HG03039 (cell line): ENCODE data around the gene C9orf153.

Experiments used
- ATAC-seq: cut with Tn5 transposase; IDR thresholded peaks from one replicate; pipeline ENCODE4 v1.9.1; 2021; ENCODE audit warnings: mild to moderate bottlenecking, moderate library complexity; ENCODE audit not compliant: unreplicated experiment

The C9orf153 gene

DNA sequence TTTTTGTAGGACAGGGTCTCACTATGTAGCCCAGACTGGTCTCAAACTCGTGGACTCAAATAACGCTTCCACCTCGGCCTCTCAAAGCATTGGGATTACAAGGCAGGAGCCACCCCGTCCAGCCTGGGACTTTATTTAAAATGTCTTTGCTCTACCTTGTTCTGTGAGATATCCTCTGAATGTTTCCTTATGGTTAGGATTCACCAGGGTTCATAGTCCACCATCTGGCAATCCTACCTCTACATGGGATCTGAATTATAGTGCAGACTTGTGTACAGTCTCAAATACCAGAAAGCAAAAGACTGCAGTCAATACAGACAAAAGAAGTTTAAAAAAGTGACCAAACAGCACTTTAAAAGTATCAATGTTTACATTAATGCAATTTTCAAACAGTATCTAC lies 12.8 kb upstream of the C9orf153 start:
- ATAC-seq, result no peak

GRCh38 chr9:86263876-86264275 lies 4.4 kb upstream of the C9orf153 start:
- no peak for ATAC-seq

DNA sequence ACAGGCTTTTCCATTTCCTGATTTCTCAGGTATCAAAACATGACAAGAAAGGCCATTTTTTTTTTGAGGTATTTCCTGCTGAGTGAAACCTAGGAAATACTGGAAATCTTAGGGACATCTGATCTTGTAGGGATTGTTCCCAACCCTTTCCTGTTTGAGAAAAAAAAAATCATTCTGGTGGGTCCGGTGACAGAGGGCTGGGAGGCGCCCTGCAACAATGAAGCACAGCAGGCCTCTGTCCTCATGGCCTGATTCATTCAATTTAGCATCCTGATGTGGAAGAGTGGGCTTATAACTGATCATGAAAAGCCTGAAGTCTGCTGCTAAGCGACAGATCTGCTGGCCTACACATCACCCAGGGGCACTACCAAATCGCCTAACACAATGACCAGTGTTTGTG lies 3.0 kb upstream of the C9orf153 start:
- ATAC-seq, result no peak

DNA sequence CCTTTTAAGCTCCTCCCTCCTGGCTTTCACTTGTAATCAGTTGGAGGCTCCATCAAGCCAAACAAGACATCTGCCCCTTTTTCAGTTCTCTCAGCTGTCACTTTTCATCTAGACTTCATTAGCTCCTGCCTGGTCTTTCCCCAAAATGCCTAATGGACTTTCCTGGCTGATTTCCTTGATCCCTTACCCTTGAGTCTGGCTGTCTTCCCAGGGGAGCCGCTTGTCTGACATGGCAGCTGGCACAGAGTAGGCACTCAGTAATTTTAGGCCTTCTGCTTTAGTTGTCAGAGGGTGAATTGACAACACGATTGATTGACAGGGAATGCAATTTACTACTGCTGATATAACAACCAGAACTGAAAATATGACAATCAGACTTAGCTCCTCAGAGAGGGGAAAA lies 2.1 kb downstream of the C9orf153 start:
- ATAC-seq, result no peak

DNA sequence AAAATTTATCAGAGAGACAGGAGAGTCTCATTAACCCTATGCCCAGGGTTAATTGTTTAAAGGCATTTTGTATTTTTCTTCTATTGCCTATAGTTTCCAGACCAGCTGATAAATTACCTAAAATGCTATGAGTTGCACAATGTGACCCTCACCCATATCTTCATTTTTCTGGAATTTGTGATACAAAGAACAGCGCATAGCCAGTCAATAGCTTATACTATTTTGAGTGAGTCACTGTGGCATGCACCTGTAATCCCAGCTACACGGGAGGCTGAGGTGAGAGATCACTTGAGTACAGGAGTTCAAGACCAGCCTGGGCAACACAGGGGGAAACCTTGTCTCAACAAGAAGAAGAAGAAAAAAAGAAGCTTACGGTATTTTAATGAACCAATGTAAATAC lies 2.8 kb downstream of the C9orf153 start:
- ATAC-seq, result no peak

DNA sequence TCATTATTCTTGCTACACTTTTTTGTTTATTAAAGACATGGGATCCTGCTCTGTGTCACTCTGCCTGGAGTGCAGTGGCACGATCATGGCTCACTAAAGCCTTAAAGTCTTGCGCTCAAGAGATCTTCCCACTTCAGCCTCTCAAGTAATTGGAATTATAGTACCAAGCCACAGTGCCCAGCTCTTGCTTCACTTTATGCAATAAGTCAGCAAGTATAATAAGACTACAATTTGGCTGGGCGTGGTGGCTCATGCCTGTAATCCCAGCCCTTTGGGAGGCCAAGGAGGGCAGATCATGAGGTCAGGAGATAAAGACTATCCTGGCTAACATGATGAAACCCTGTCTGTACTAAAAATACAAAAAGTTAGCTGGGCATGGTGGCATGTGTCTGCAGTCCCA lies 5.9 kb downstream of the C9orf153 start:
- no peak for ATAC-seq

GRCh38 chr9:86252870-86253269 lies 6.6 kb downstream of the C9orf153 start:
- ATAC-seq, result no peak

GRCh38 chr9:86250123-86250522 lies 9.3 kb downstream of the C9orf153 start:
- ATAC-seq, result no peak

DNA sequence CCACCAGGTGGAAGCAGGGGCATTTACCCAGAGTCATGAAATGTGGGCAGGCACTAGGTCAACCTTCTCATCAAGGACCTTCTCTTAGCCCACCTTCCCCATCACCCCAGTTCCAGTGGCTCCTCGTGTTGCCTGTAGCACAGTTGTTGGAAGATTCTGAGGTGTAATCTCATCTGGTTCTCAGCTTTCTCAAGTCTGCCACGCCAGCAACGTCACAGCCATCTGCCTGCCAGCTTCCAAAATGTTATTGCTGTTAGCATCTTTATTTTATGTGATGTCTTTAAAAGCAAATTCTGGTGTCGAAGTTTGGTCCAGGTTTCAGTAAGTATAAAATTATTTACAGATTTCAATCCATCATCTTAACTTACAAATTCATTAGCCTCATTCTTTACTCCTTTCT lies 10.7 kb downstream of the C9orf153 start:
- no peak for ATAC-seq

- no peak for ATAC-seq
These were observed 12.7 kb downstream of the C9orf153 start for GRCh38 chr9:86246752-86247161.

DNA sequence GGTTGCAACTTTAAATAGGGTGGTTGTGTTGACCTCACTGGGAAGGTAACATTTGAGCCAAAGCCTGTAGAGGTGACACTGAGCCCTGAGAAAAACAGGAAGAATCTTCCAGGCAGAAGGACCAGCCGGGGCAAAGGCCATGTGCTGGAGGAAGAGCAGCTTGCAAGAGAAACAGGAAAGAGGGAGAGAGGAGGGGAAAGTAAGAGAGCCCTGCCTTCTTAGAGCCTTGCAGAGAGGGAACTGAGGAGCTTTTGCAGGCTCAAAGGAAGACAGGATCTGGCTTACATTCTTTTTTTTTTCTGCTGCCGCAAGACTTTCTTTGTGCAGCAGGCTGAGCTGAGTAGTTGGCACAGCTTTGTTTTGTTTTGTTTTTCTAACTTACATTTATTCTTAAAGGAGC lies 17.4 kb downstream of the C9orf153 start:
- no peak for ATAC-seq

- ATAC-seq, result no peak
These were observed 18.2 kb downstream of the C9orf153 start for GRCh38 chr9:86241216-86241615.

GRCh38 chr9:86238861-86239770 lies 20.3 kb downstream of the C9orf153 start:
- ATAC-seq, result no peak

DNA sequence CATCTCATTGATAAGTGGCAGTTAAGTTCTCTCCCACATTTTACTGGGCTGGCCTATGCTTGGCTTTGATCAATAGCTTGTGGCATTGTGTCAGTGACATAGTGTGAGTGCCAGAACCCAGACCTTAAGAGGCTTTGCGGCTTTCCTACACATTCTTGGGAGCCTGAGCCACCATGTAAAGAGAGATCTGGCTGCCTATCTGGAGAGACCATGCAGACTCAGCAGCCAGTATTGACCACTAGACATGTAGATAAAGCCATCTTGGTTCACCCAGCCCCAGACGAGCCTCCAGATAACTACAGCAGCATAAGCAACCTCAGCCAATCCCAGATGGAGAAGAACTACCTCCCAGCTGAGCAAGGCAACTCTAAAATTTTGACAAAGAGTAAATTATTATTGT lies 28.6 kb downstream of the C9orf153 start:
- ATAC-seq, result no peak

DNA sequence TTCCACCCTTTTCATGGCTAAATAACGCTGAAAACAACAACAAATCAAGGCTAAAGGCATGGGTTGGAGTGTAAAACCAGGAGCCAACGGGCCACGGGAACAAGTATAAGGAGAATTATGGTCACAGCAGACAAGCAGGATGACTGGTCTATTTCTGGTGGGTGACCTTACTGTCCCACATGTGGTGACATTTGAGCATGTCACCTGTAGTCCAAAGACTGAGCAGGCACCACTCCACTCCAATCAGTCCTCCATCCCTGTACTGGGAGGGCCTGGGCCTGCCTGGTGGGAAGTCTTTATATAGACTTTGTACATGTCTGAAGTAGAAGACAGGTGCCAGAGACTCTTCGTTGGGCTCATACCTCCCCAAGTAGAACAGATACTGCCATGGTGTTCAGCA lies 36.8 kb downstream of the C9orf153 start:
- no peak for ATAC-seq

DNA sequence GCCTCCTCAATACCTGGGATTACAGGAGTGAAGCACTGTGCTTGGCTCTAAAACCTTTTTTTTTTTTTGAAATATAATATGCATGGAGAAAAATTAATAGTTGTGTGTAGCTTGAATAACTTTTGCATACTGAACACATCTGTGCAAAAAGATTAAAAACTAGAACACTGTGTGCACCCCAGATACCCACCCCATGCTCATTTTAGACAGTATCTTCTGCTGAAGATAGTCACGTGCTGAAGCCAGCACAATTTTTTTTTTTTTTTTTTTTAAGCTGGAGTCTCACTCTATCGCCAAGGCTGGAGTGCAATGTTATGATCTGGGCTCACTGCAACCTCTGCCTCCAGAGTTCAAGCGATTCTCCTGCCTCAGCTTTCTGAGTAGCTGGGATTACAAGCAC lies 39.9 kb downstream of the C9orf153 start:
- ATAC-seq, result no peak

DNA sequence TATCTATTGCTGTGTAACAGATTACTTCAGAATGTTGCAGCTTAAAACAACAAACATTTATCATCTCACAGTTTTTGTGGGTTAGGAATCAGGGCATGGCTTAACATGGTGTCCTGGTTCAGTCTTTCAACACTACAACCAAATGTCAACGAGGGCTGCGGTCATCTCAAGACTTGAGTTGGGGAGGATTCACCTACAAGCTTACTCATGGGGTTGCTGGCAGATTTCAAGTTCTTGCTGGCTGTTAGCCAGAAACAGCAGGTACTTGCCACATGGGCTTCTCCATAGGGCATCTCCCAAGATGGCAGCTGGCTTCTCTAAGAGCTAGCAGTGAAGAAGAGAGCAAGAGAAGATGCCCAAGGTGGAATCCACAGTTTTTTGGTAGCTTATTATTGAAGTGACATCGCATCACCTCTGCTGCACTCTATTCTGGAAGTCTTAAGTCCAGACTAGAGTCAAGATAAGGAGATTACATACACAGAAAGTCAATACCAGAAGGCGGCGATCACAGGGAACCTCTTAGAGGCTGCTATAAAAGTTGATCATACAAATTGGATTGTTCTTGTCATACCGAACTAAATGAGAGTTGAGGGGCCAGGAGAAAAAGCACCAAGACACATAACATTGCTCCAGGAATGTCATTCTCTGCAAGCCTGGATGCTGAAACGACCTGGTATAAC lies 42.2 kb downstream of the C9orf153 start:
- no peak for ATAC-seq

GRCh38 chr9:86207193-86207592 lies 52.3 kb downstream of the C9orf153 start:
- no peak for ATAC-seq

DNA sequence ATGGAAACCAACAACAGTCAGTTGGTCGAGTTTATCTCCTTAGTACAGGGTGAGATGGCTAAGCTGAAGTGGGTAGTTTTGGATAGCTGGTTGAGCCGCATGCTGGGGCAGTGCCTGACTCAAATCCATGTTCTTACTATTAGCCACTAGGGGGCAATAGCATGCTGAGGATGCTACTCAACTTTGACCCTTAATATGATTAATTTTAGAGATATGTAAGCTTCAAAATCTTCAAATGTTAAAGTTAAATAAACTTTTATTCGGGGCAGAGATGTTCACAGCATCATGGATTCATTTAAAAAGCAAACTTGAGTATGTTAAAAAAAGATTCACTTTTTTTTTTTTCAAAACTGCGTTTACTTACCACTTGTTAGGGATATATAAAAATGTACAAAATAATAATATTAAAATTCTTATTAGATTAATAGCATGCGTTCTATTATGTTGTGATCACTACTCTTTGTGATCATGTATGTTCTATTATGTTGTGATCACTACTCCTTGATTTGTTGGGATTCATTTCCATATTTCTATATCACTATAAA lies 57.0 kb downstream of the C9orf153 start:
- peak; percentile 72 for ATAC-seq

- peak; percentile 16 for ATAC-seq
These were observed 57.8 kb downstream of the C9orf153 start for GRCh38 chr9:86201474-86202337.

DNA sequence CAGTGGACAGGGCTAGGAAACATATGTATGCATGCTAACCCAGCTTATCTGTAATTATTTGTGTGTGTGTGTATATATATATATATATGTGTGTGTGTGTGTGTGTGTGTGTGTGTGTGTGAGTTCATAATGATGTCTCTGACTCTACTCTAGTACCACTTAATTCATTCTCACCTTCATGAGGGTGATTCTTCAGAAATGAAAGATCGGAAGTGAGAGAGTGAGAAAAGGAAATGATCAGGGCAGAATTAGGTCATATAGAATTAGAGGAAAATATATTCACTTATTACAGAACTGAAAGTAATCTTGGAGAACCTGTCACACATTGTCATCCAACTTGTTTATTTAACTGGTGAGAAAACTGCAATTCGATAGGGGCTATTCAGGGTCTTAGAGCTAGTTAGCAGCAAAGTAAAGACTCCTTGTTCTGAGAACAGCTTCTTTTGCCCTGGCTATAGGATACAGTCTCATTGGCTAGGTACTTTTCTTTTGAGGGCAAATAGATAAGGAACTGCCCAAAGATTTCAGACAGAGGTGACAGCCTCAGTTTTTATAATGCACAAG lies 58.8 kb downstream of the C9orf153 start:
- ATAC-seq, result no peak
